ENCODE results near the gene WNT2. TPM values are rescaled to one million over a fixed set of nuclear protein-coding genes. Genes with fewer than 3 reads are reported as not detected.
A peak's percentile ranks its signal among the peaks of the same experiment; 100 is the strongest.

Gene WNT2
- total and polyA plus RNA-seq, 9 donors: 0.30 to 14.8 (median 4.7) TPM

DNA sequence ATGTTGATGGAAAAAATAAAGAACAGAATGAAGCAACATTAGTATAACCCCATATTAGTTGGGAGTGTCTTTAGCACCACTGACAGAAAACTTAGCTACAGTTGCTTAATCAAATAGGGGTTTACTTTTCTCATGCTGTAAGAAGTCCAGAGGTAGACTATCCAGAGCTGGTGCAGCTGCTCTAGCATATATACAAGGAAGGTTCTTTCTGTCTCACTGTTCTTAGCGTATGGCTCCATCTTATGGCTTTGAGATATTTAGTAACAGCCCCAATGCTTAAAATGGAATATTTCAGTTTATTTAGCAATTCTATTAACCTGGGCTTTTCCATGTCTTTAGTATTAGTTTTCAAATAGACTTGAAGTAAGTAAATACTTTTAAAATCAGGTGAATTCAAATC, 15.2 kb upstream of the WNT2 start:
- Histone ChIP-seq H3K4me1 (ENCODE audit: control insufficient read depth, insufficient read depth, low read length) (no peaks in the 10 kb centered on the region), H3K4me3 (ENCODE audit: low read length) (no peak overlapping the region), H3K36me3 (ENCODE audit: control insufficient read depth, insufficient read depth, low read length) (no peaks in the 10 kb centered on the region), H3K27me3 (ENCODE audit: control insufficient read depth, insufficient read depth, low read length) (no peaks in the 10 kb centered on the region), H3K27ac (ENCODE audit: low read length) (no peak overlapping the region), H3K9me3 (replicated peaks; ENCODE audit: control insufficient read depth, low read depth, low read length) (no peaks in the 10 kb centered on the region)
- WGBS (ENCODE audit: insufficient coverage): no CpG with 5 or more reads among the region's 1 CpG
- DNase-seq: peak; percentile 12

DNA sequence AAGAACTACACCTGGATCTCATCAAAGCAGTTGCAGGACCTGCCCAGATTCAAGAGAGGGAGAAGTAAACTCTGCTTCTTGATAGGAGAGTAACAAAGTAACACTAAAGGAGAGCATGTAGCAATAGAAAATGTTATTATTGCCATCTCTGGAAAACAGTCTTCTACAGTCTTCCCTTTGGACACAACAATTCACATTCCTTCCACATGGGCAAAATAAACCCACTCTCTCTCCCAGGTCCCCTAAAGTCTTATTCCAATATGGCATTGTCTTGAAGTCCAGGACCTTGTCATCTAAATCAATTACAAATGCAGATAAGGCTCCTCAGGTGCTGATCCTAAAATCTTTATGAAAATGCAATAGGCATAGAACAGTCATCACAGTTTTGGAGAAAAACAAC, 10.3 kb upstream of the WNT2 start:
- no peak for DNase-seq
- H3K36me3 ChIP-seq (ENCODE audit: control insufficient read depth, insufficient read depth, low read length): no peaks in the 10 kb centered on the region
- no peaks in the 10 kb centered on the region for H3K27me3 ChIP-seq (ENCODE audit: control insufficient read depth, insufficient read depth, low read length)
- no peaks in the 10 kb centered on the region for H3K4me1 ChIP-seq (ENCODE audit: control insufficient read depth, insufficient read depth, low read length)
- no peaks in the 10 kb centered on the region for H3K9me3 ChIP-seq (replicated peaks; ENCODE audit: control insufficient read depth, low read depth, low read length)
- no peak overlapping the region for H3K27ac ChIP-seq (ENCODE audit: low read length)
- H3K4me3 ChIP-seq (ENCODE audit: low read length): no peak overlapping the region

DNA sequence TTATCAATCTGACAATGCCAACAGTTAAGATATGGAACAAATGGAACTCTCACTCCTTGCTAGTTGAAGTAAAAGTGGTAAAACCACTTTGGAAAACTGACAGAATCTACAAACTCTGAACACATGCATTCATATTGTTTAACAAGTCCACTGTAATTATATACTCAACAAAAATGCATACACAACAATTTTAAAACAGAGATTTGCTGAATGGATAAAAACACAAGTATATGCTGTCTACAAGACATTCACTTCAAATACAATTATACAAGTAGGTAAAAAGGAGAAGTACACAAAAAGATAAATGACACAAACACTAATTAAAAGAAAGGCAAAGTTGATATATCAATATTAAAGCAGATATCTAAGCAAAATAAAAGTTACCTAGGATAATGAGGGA, 9.2 kb upstream of the WNT2 start:
- H3K9me3 ChIP-seq (replicated peaks; ENCODE audit: control insufficient read depth, low read depth, low read length): peaks cover 2% of the 10 kb centered on the region
- no peak overlapping the region for H3K4me3 ChIP-seq (ENCODE audit: low read length)
- DNase-seq: no peak
- H3K27ac ChIP-seq (ENCODE audit: low read length): no peak overlapping the region
- no peaks in the 10 kb centered on the region for H3K36me3 ChIP-seq (ENCODE audit: control insufficient read depth, insufficient read depth, low read length)
- H3K27me3 ChIP-seq (ENCODE audit: control insufficient read depth, insufficient read depth, low read length): no peaks in the 10 kb centered on the region
- H3K4me1 ChIP-seq (ENCODE audit: control insufficient read depth, insufficient read depth, low read length): no peaks in the 10 kb centered on the region

GRCh38 chr7:117325836-117326235, 3.0 kb upstream of the WNT2 start:
- Histone ChIP-seq H3K4me3 (ENCODE audit: low read length) (no peak overlapping the region), H3K36me3 (ENCODE audit: control insufficient read depth, insufficient read depth, low read length) (no peaks in the 10 kb centered on the region), H3K4me1 (ENCODE audit: control insufficient read depth, insufficient read depth, low read length) (peaks cover 19% of the 10 kb centered on the region), H3K27ac (ENCODE audit: low read length) (no peak overlapping the region), H3K27me3 (ENCODE audit: control insufficient read depth, insufficient read depth, low read length) (peaks cover 41% of the 10 kb centered on the region), H3K9me3 (replicated peaks; ENCODE audit: control insufficient read depth, low read depth, low read length) (peaks cover 2% of the 10 kb centered on the region)
- WGBS (ENCODE audit: insufficient coverage): no CpG with 5 or more reads among the region's 1 CpG
- no peak for DNase-seq

- Histone ChIP-seq H3K4me3 (ENCODE audit: low read length) (no peak overlapping the region), H3K27ac (ENCODE audit: low read length) (no peak overlapping the region), H3K4me1 (ENCODE audit: control insufficient read depth, insufficient read depth, low read length) (peaks cover 19% of the 10 kb centered on the region), H3K27me3 (ENCODE audit: control insufficient read depth, insufficient read depth, low read length) (peaks cover 50% of the 10 kb centered on the region), H3K36me3 (ENCODE audit: control insufficient read depth, insufficient read depth, low read length) (no peaks in the 10 kb centered on the region), H3K9me3 (replicated peaks; ENCODE audit: control insufficient read depth, low read depth, low read length) (peaks cover 2% of the 10 kb centered on the region)
- no CpG with 5 or more reads among the region's 4 CpGs for WGBS (ENCODE audit: insufficient coverage)
- peak; percentile 57 for DNase-seq
These were observed 2.1 kb upstream of the WNT2 start for GRCh38 chr7:117324960-117325359.

DNA sequence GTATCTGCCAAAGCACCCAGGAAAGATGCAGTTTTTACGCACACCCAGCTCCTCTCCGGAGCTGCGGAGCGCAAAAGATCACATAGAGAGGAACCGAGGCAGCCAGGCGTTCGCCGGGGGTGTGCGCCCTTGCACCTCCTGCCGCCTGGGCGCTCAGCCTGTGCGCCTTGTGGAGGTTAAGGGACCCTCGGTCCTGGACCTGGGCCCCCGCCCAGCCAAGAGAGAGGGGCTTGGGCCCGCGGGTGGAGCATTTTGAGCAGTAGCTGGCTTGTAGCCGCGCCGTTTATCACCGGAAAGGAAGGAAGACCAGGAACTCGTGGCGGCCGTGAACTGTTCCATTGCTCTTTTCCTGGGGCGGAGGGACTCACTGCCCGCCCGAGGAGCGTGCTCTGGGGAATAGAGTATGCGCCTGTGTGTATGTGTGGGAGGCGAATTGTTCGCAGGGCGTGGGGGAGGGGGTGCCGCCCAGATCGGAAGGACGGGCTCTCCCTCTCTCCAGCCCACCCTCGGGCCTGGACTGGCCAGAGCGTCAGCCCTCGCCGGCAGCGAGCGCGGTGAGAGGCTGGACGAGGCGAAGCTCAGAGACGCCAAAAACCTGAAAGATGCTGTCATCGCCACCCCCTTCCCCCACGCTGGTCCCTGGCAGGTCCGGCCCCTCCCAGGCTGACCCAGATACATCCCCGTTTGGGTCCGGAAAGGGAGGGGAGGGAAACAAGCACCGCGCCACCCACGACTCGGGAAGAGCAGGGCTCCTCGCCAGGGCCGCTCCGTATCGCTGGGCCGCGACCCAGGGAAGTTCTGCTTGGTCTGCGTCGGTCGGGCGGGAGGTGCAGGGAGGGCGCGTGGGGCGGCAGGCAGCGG, 1.2 kb upstream of the WNT2 start:
- DNase-seq: peak; percentile 78
- Histone ChIP-seq H3K27me3 (ENCODE audit: control insufficient read depth, insufficient read depth, low read length) (peaks cover 51% of the 10 kb centered on the region), H3K4me3 (ENCODE audit: low read length) (peak overlapping the region; percentile 35), H3K36me3 (ENCODE audit: control insufficient read depth, insufficient read depth, low read length) (no peaks in the 10 kb centered on the region), H3K27ac (ENCODE audit: low read length) (no peak overlapping the region), H3K9me3 (replicated peaks; ENCODE audit: control insufficient read depth, low read depth, low read length) (peaks cover 2% of the 10 kb centered on the region), H3K4me1 (ENCODE audit: control insufficient read depth, insufficient read depth, low read length) (peaks cover 19% of the 10 kb centered on the region)
- WGBS (ENCODE audit: insufficient coverage): 1% methylated on average over 40 of the region's 67 CpGs

- peaks cover 19% of the 10 kb centered on the region for H3K4me1 ChIP-seq (ENCODE audit: control insufficient read depth, insufficient read depth, low read length)
- peak overlapping the region; percentile 35 for H3K4me3 ChIP-seq (ENCODE audit: low read length)
- peak; percentile 21 for DNase-seq
- no peak overlapping the region for H3K27ac ChIP-seq (ENCODE audit: low read length)
- H3K36me3 ChIP-seq (ENCODE audit: control insufficient read depth, insufficient read depth, low read length): no peaks in the 10 kb centered on the region
- peaks cover 2% of the 10 kb centered on the region for H3K9me3 ChIP-seq (replicated peaks; ENCODE audit: control insufficient read depth, low read depth, low read length)
- 1% methylated on average over 16 of the region's 25 CpGs for WGBS (ENCODE audit: insufficient coverage)
- peaks cover 54% of the 10 kb centered on the region for H3K27me3 ChIP-seq (ENCODE audit: control insufficient read depth, insufficient read depth, low read length)
These were observed 520 bp upstream of the WNT2 start for GRCh38 chr7:117323305-117323850.

- Histone ChIP-seq H3K9me3 (replicated peaks; ENCODE audit: control insufficient read depth, low read depth, low read length) (no peaks in the 10 kb centered on the region), H3K36me3 (ENCODE audit: control insufficient read depth, insufficient read depth, low read length) (no peaks in the 10 kb centered on the region), H3K4me3 (ENCODE audit: low read length) (no peak overlapping the region), H3K27ac (ENCODE audit: low read length) (no peak overlapping the region), H3K4me1 (ENCODE audit: control insufficient read depth, insufficient read depth, low read length) (peaks cover 19% of the 10 kb centered on the region), H3K27me3 (ENCODE audit: control insufficient read depth, insufficient read depth, low read length) (peaks cover 52% of the 10 kb centered on the region)
- DNase-seq: no peak
- WGBS (ENCODE audit: insufficient coverage): 89% methylated on average over 8 of the region's 10 CpGs
These were observed 2.3 kb downstream of the WNT2 start for GRCh38 chr7:117320523-117320922.

GRCh38 chr7:117319181-117319580, 3.7 kb downstream of the WNT2 start:
- DNase-seq: peak; percentile 10
- WGBS (ENCODE audit: insufficient coverage): no CpG with 5 or more reads among the region's 3 CpGs
- Histone ChIP-seq H3K27me3 (ENCODE audit: control insufficient read depth, insufficient read depth, low read length) (peaks cover 42% of the 10 kb centered on the region), H3K4me3 (ENCODE audit: low read length) (no peak overlapping the region), H3K9me3 (replicated peaks; ENCODE audit: control insufficient read depth, low read depth, low read length) (no peaks in the 10 kb centered on the region), H3K27ac (ENCODE audit: low read length) (no peak overlapping the region), H3K4me1 (ENCODE audit: control insufficient read depth, insufficient read depth, low read length) (peaks cover 16% of the 10 kb centered on the region), H3K36me3 (ENCODE audit: control insufficient read depth, insufficient read depth, low read length) (no peaks in the 10 kb centered on the region)

- H3K9me3 ChIP-seq (replicated peaks; ENCODE audit: control insufficient read depth, low read depth, low read length): no peaks in the 10 kb centered on the region
- no peaks in the 10 kb centered on the region for H3K4me1 ChIP-seq (ENCODE audit: control insufficient read depth, insufficient read depth, low read length)
- H3K4me3 ChIP-seq (ENCODE audit: low read length): no peak overlapping the region
These were observed 9.3 kb downstream of the WNT2 start for GRCh38 chr7:117313582-117313981.

More at GRCh38 chr7:117313582-117313981, 9.3 kb downstream of the WNT2 start:
- Histone ChIP-seq H3K27ac (ENCODE audit: low read length) (no peak overlapping the region), H3K36me3 (ENCODE audit: control insufficient read depth, insufficient read depth, low read length) (no peaks in the 10 kb centered on the region), H3K27me3 (ENCODE audit: control insufficient read depth, insufficient read depth, low read length) (peaks cover 3% of the 10 kb centered on the region)
- no peak for DNase-seq

All from muscle of leg (tissue), 11 donors.